ENCODE measurements around the gene CCDC194. TPM values are rescaled to one million over a fixed set of nuclear protein-coding genes. Genes with fewer than 3 reads are reported as not detected.

CCDC194 gene
- total and polyA plus RNA-seq, 8 donors: 0.23 to 0.56 TPM; not detected in 6

DNA sequence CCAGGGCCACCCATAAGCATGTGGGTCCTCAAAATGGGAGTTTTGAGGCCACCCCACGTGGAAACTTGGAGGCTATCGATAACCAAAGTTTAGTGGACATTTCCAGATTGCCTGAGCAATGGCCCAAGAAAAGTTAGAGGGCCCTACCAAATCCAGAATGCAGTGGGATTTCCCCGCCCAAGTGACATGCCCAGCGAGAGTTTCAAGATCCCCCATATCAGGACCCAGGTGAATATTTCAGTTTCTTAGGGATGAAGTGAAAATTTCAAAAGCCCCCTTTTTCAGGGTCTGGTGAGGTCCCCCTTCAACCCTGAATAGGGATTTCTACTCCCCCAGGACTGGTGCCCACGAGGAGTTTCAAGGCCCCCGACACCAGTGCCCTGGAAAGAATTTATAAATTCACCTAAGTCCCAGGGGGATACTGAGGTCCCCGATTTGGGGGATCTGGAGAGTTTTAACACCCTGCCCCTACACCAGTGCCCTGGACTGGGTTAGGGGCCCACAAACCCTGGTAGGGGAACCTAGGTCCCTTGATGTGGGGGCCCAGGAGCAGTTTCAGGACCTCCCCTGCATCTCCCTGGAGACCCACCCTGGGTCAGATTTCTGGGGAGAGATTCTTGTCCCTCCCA, 10.7 kb upstream of the CCDC194 start:
- H3K4me1 ChIP-seq: no peaks in the 10 kb centered on the region
- 70% methylated on average over 7 of the region's 7 CpGs for WGBS, 2 donors
- TF ChIP-seq, protein P1, sequence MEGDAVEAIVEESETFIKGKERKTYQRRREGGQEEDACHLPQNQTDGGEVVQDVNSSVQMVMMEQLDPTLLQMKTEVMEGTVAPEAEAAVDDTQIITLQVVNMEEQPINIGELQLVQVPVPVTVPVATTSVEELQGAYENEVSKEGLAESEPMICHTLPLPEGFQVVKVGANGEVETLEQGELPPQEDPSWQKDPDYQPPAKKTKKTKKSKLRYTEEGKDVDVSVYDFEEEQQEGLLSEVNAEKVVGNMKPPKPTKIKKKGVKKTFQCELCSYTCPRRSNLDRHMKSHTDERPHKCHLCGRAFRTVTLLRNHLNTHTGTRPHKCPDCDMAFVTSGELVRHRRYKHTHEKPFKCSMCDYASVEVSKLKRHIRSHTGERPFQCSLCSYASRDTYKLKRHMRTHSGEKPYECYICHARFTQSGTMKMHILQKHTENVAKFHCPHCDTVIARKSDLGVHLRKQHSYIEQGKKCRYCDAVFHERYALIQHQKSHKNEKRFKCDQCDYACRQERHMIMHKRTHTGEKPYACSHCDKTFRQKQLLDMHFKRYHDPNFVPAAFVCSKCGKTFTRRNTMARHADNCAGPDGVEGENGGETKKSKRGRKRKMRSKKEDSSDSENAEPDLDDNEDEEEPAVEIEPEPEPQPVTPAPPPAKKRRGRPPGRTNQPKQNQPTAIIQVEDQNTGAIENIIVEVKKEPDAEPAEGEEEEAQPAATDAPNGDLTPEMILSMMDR (IDR thresholded peaks at IDR 0.05): no peak
- H3K9me3 ChIP-seq: no peaks in the 10 kb centered on the region
- no peaks in the 10 kb centered on the region for H3K27me3 ChIP-seq
- no peak for FAIRE-seq
- H3K27ac ChIP-seq: peak overlapping the region in 3 of 4 donors; percentile 42 to 73 (median 66)
- no peak for ATAC-seq
- DNase-seq: no peak
- H3K4me3 ChIP-seq: peak overlapping the region; percentile 5 to 40 (median 20)
- H3K36me3 ChIP-seq: no peaks in the 10 kb centered on the region
- intact Hi-C loops (cut with DNase I): no loop called here

DNA sequence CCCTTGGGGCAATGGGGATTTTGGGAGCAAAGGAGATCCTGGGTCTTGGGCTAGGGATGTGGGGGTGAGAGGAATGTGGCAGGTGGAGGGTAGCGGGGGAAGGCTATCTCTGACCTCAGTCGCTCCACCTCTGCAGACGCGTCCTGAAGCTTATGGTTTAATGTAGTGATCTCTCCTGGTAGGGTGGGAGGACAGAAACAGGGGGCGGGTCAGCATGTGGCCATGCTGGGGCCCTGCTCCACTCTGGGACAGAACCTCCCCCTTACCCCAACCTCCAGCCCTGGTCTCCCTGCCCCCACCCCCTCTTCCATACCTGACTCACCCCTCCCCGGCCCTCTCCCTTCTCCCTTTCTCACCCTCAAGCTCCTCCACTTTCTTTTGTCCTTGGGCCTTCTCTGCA, 10.0 kb upstream of the CCDC194 start:
- TF ChIP-seq, protein P1 (IDR thresholded peaks at IDR 0.05): no peak
- no peaks in the 10 kb centered on the region for H3K27me3 ChIP-seq
- H3K36me3 ChIP-seq: no peaks in the 10 kb centered on the region
- FAIRE-seq (no peak), ATAC-seq (no peak), DNase-seq (no peak)
- no peak overlapping the region for H3K27ac ChIP-seq
- no peaks in the 10 kb centered on the region for H3K9me3 ChIP-seq
- intact Hi-C loops (cut with DNase I): no loop called here
- H3K4me3 ChIP-seq: peak overlapping the region in 2 of 4 donors; percentile 34 to 40
- WGBS, 2 donors: 68 to 88% methylated on average over 6 of the region's 6 CpGs
- no peaks in the 10 kb centered on the region for H3K4me1 ChIP-seq

DNA sequence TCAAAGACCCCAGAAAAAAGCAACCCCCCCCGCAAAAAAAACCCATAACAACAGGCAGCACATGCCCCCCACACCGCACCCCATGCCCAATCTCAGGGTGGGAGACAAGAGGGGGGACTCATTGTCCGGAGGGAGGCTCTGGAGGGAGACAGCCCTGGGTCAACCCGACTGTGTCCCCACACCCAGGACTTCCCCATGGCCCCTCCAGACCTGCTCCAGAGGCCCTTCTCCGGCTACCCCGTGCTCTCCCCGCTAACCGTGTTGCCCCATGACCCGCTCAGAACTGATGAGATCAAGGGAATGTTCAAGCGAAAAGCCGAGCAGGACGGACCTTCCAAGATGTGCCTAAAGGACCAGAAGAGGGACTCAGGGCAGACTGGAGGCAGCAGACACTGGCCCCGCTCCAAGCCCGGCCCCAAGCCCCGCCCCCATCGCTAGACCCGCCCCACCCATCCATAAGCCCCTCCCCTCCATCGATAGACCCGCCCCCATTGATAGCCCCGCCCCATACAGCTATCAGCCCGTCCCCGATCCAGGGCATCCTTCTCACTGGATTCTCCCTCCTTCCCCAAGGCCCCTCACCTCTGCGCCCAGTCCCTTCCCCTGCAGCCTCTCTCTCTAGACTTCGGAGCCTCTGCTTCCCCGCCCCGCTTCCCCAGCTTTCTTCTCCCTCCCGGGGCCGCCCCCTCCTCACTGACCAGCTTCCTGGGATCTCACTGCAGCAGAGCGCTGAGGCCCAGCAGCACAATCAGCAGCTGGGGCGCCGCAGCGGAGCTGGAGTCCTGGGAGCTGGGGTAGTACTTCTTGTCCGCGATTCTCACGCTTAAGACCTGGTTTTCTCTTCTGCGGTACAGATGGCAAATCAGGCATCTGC, 9.2 kb upstream of the CCDC194 start:
- intact Hi-C loops (cut with DNase I): no loop called here
- no peaks in the 10 kb centered on the region for H3K27me3 ChIP-seq
- WGBS, 2 donors: 42 to 47% methylated on average over 27 to 35 of the region's 36 CpGs
- ATAC-seq (peak in 1 of 4 donors; percentile 40), FAIRE-seq (no peak), DNase-seq (no peak)
- TF ChIP-seq, protein P1 (IDR thresholded peaks at IDR 0.05): no peak
- no peaks in the 10 kb centered on the region for H3K4me1 ChIP-seq
- no peaks in the 10 kb centered on the region for H3K36me3 ChIP-seq
- peak overlapping the region in 1 of 4 donors; percentile 34 for H3K4me3 ChIP-seq
- H3K9me3 ChIP-seq: no peaks in the 10 kb centered on the region
- no peak overlapping the region for H3K27ac ChIP-seq

DNA sequence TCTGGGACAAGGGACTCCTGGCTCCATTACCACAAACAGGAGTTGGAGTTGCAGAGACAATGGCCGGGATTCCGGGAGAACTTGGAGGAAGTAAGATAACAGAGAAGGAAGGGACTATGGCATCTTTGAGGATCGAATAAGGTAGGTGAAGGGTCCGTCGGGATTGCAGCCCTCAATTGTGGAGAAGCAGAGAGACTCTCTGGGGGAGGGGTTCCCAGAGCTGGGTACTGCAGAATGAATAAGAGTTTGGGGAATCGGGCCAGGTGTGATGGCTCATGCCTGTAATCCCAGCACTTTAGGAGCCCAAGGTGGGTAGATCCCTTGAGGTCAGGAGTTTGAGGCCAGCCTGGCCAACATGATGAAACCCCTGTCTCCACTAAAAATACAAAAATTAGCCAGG, 7.6 kb upstream of the CCDC194 start:
- no peaks in the 10 kb centered on the region for H3K9me3 ChIP-seq
- TF ChIP-seq, protein P1 (IDR thresholded peaks at IDR 0.05): no peak
- ATAC-seq (no peak), FAIRE-seq (no peak), DNase-seq (no peak)
- H3K4me3 ChIP-seq: no peak overlapping the region
- no peaks in the 10 kb centered on the region for H3K27me3 ChIP-seq
- no peaks in the 10 kb centered on the region for H3K36me3 ChIP-seq
- WGBS, 2 donors: 63 to 77% methylated on average over 6 of the region's 6 CpGs
- no peak overlapping the region for H3K27ac ChIP-seq
- intact Hi-C loops (cut with DNase I): no loop called here
- H3K4me1 ChIP-seq: no peaks in the 10 kb centered on the region
